ENCODE results near the gene NTN3. TPM values are rescaled to one million over a fixed set of nuclear protein-coding genes. Genes with fewer than 3 reads are reported as not detected.

NTN3 gene
- polyA plus RNA-seq, 1 of the 3 experiments (the other 2 are of a cell fraction) = 0.28 TPM

DNA sequence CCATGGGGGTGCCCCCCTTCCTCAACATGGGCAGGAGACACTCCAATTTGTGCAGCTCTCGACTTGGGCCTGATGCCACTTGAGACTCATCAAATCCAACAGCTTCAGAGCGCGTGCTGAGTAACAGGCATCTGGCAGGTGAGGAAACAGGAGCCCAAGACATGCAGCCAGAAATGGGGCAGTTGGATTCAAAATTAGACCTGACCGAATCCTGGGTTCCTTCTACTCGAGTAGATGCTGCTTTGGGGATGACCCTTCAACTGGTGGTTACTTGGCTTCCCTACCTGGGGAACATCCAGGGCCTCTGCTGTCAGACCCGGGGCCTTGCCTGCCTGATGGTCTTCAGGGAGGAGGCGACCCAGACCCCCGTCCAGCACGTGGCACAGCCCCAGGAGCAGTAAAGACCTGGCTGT lies 488 bp upstream of the NTN3 start:
- no peaks in the 10 kb centered on the region for H3K36me3 ChIP-seq (replicated peaks in 1 of 2; ENCODE audit: control insufficient read depth in 1 of 2, insufficient read depth in 2 of 2, low read length in 1 of 2)
- H2AFZ ChIP-seq (ENCODE audit: low read depth) = no peak overlapping the region
- CTCF ChIA-PET = interaction anchor here (0.8 to 3.6 kb wide), 6 partner anchors 13 to 276 kb away, joined by 3 to 32 read pairs (median 6); no protein-coding TSS in a partner anchor
- peaks cover 7% of the 10 kb centered on the region for H3F3A ChIP-seq (replicated peaks; ENCODE audit: insufficient read depth)
- 90% methylated on average over 4 of the region's 9 CpGs for WGBS (ENCODE audit: low lambda C conversion rate)
- POLR2A ChIA-PET = interaction anchor here (0.6 to 4.6 kb wide), 6 partner anchors 10 to 987 kb away, joined by 3 to 44 read pairs (median 13); partner anchors contain the start of gene TEDC2
- no peaks in the 10 kb centered on the region for H3K27me3 ChIP-seq (ENCODE audit: insufficient read depth)
- no peak overlapping the region for H3K9ac ChIP-seq
- no peak overlapping the region; the same call in 1 of the 2 replicates for H3K4me2 ChIP-seq
- TF ChIP-seq FOXJ3 (CRISPR knock-in tag; IDR thresholded peaks at IDR 0.05) = 0 out of 2 replicates have a peak, but pooled peaks have one; percentile 31
- no peak for TF ChIP-seq RXRA (IDR thresholded peaks at IDR 0.05; ENCODE audit: borderline replicate concordance, low read depth)
- no peaks in the 10 kb centered on the region for H3K9me3 ChIP-seq
- peaks cover 2% of the 10 kb centered on the region; the same call in 1 of the 2 replicates for H3K79me2 ChIP-seq (ENCODE audit: insufficient read depth)
- peak overlapping the region in 1 of 2 experiments; percentile 9; a peak in 1 of 4 replicates for H3K4me3 ChIP-seq (ENCODE audit: low read depth in 2 of 2, low read length in 1 of 2)
- H4K20me1 ChIP-seq (ENCODE audit: insufficient read depth) = no peaks in the 10 kb centered on the region
- no peak for DNase-seq
- peaks cover 6 to 66% of the 10 kb centered on the region in 2 experiments; a peak in 3 of 4 replicates for H3K4me1 ChIP-seq (ENCODE audit: control insufficient read depth in 1 of 2, insufficient read depth in 2 of 2, low read depth in 1 of 2, low read length in 1 of 2)
- H3K27ac ChIP-seq (ENCODE audit: low read depth in 2 of 2, low read length in 1 of 2) = peak overlapping the region in 1 of 2 experiments; percentile 97; a peak in 2 of 4 replicates
- no peaks in the 10 kb centered on the region for H3K9me2 ChIP-seq

GRCh38 chr16:2471653-2472487 lies 773 bp downstream of the NTN3 start:
- Histone ChIP-seq H3F3A (replicated peaks; ENCODE audit: insufficient read depth) (peaks cover 10% of the 10 kb centered on the region), H3K4me3 (ENCODE audit: low read depth in 2 of 2, low read length in 1 of 2) (peak overlapping the region in 1 of 2 experiments; percentile 36; a peak in 2 of 4 replicates), H3K9me3 (no peaks in the 10 kb centered on the region), H3K79me2 (ENCODE audit: insufficient read depth) (peaks cover 11% of the 10 kb centered on the region; the same call in 1 of the 2 replicates), H3K4me2 (peak overlapping the region; percentile 37; the same call in 1 of the 2 replicates), H3K27ac (ENCODE audit: low read depth in 2 of 2, low read length in 1 of 2) (peak overlapping the region in 1 of 2 experiments; percentile 97; a peak in 2 of 4 replicates), H3K27me3 (ENCODE audit: insufficient read depth) (no peaks in the 10 kb centered on the region), H3K9ac (no peak overlapping the region), H3K36me3 (replicated peaks in 1 of 2; ENCODE audit: control insufficient read depth in 1 of 2, insufficient read depth in 2 of 2, low read length in 1 of 2) (no peaks in the 10 kb centered on the region), H4K20me1 (ENCODE audit: insufficient read depth) (no peaks in the 10 kb centered on the region), H3K9me2 (no peaks in the 10 kb centered on the region), H3K4me1 (ENCODE audit: control insufficient read depth in 1 of 2, insufficient read depth in 2 of 2, low read depth in 1 of 2, low read length in 1 of 2) (peaks cover 6 to 77% of the 10 kb centered on the region in 2 experiments; a peak in 3 of 4 replicates), H2AFZ (ENCODE audit: low read depth) (no peak overlapping the region)
- 86% methylated on average over 23 of the region's 61 CpGs for WGBS (ENCODE audit: low lambda C conversion rate)
- CTCF ChIA-PET = interaction anchor here (1.1 to 3.6 kb wide), 4 partner anchors 27 to 42 kb away, joined by 3 to 32 read pairs (median 6); no protein-coding TSS in a partner anchor
- peak; percentile 54 for DNase-seq
- POLR2A ChIA-PET = interaction anchor here (1.0 to 4.6 kb wide), 2 partner anchors 11 to 635 kb away, joined by 3 to 44 read pairs; no protein-coding TSS in a partner anchor
- TF ChIP-seq, protein P1, sequence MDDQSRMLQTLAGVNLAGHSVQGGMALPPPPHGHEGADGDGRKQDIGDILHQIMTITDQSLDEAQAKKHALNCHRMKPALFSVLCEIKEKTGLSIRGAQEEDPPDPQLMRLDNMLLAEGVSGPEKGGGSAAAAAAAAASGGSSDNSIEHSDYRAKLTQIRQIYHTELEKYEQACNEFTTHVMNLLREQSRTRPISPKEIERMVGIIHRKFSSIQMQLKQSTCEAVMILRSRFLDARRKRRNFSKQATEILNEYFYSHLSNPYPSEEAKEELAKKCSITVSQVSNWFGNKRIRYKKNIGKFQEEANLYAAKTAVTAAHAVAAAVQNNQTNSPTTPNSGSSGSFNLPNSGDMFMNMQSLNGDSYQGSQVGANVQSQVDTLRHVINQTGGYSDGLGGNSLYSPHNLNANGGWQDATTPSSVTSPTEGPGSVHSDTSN (IDR thresholded peaks at IDR 0.05) = no peak
- no peak for TF ChIP-seq CHD2 (IDR thresholded peaks at IDR 0.05; ENCODE audit: low read length, partially characterized antibody)
- TF ChIP-seq JUND (IDR thresholded peaks at IDR 0.05) = no peak
- TF ChIP-seq RAD21 (IDR thresholded peaks at IDR 0.05; ENCODE audit: low read length) = no peak
- TF ChIP-seq MEF2A (IDR thresholded peaks at IDR 0.05; ENCODE audit: borderline replicate concordance, low read depth) = no peak
- TF ChIP-seq TEAD4 (IDR thresholded peaks at IDR 0.05; ENCODE audit: borderline replicate concordance, insufficient read depth) = no peak
